K562 (cell line): ENCODE data around the gene DUOX2. TPM values are rescaled to one million over a fixed set of nuclear protein-coding genes. Genes with fewer than 3 reads are reported as not detected.

Experiments
- ATAC-seq: fragments of 200-7000 bp; cut with Tn5 transposase; 3 replicates; pipeline ENCODE4 v1.9.1; 2020; ENCODE audit warnings: moderate library complexity
- BruUV-seq: library from RNA; stranded (reverse); fragments of 400-500 nt; replicated peaks from 2 replicates; lab custom pipeline; 2021; lab: Mats Ljungman, UMichigan
- CTCF ChIA-PET: fragments of 300-600 bp; formaldehyde crosslinking; extraction: SDS; loops from one replicate; lab custom pipeline; 2021; ENCODE audit warnings: low intra/inter-chr PET ratio; lab: Yijun Ruan, JAX
- POLR2A ChIA-PET: fragments of 300-600, 350-650 bp; sonication (Branson Sonifier 250); formaldehyde crosslinking; extraction: SDS; loops from one replicate; lab custom pipeline; 2021; ENCODE audit warnings: antibody characterized with exemption, inconsistent platforms; lab: Yijun Ruan, JAX
- DNase-seq, 4 experiments: peaks; one replicate each; pipeline versions ENCODE4 v3.0.0 to v3.0.0-alpha.2; 2011 to 2018; ENCODE audit warnings: low spot score in 3 of 4, mixed read lengths in 3 of 4; ENCODE audit errors: extremely low read depth in 1 of 4
- FAIRE-seq: peaks from 2 replicates; lab custom pipeline; 2011; peaks lifted over from hg19 to GRCh38; lab: Jason Lieb, UNC
- H2AFZ ChIP-seq: 2 replicates; pipeline ENCODE4 v1.6.0; 2011; ENCODE audit warnings: low read depth, low read length, control low read depth, inconsistent platforms
- H3K27ac ChIP-seq: fragments of 200-600 bp; 3 replicates; pipeline ENCODE4 v1.8.0; 2011; ENCODE audit warnings: low read depth, mild to moderate bottlenecking, control low read depth, inconsistent platforms, low read length, moderate library complexity, mixed read lengths; ENCODE audit errors: extremely low read depth
- H3K27me3 ChIP-seq, 2 experiments: fragments of 300-600 bp in 1 of 2; 2 replicates in 1 of 2; 3 replicates in 1 of 2; pipeline versions ENCODE4 v1.6.0 to v1.8.0; 2011; ENCODE audit warnings: inconsistent platforms in 2 of 2, low read length in 2 of 2, mild to moderate bottlenecking in 1 of 2, mixed read lengths in 1 of 2, moderate library complexity in 1 of 2; ENCODE audit not compliant: control insufficient read depth in 2 of 2, insufficient read depth in 2 of 2
- H3K36me3 ChIP-seq: fragments of 300-600 bp; 3 replicates; pipeline ENCODE4 v1.8.0; 2011; ENCODE audit warnings: mild to moderate bottlenecking, low read length, inconsistent platforms; ENCODE audit not compliant: control insufficient read depth, insufficient read depth
- H3K4me1 ChIP-seq, 2 experiments: fragments of 200-600 bp in 1 of 2; replicated peaks in 1 of 2; 2 replicates in 1 of 2; 3 replicates in 1 of 2; pipeline versions ENCODE4 v1.5.1 to v1.8.0; 2011; ENCODE audit warnings: inconsistent platforms in 2 of 2, low read length in 2 of 2, mild to moderate bottlenecking in 1 of 2, mixed read lengths in 1 of 2, moderate library complexity in 1 of 2; ENCODE audit not compliant: control insufficient read depth in 2 of 2, insufficient read depth in 2 of 2
- H3K4me2 ChIP-seq: 2 replicates; pipeline ENCODE4 v1.6.1; 2011; ENCODE audit warnings: low read length, control low read depth, inconsistent platforms, mixed read lengths; ENCODE audit not compliant: insufficient read depth
- H3K4me3 ChIP-seq: fragments of 200-600 bp; sonication (generic), shearing (Covaris generic); 2 replicates; pipeline ENCODE4 v1.5.1; 2016; ENCODE audit warnings: control low read depth, inconsistent platforms
- H3K79me2 ChIP-seq: fragments of 200-600 bp; 3 replicates; pipeline ENCODE4 v1.8.0; 2011; ENCODE audit warnings: low read length, inconsistent platforms; ENCODE audit not compliant: control insufficient read depth, insufficient read depth
- H3K9ac ChIP-seq, 2 experiments: 2 replicates each; pipeline versions ENCODE4 v1.6.0 to v1.6.1; 2011; ENCODE audit warnings: low read depth in 2 of 2, low read length in 2 of 2, control low read depth in 1 of 2, inconsistent platforms in 1 of 2, mild to moderate bottlenecking in 1 of 2, mixed read lengths in 1 of 2; ENCODE audit not compliant: insufficient read depth in 1 of 2
- H3K9me1 ChIP-seq: one replicate; pipeline ENCODE4 v1.6.0; 2011; ENCODE audit warnings: inconsistent platforms, mild to moderate bottlenecking, low read length, moderate library complexity; ENCODE audit not compliant: control insufficient read depth, insufficient read depth
- H3K9me3 ChIP-seq: replicated peaks from 2 replicates; pipeline ENCODE4 v1.5.1; 2011; ENCODE audit warnings: low read depth, low read length, inconsistent platforms; ENCODE audit not compliant: control insufficient read depth, insufficient read depth
- H4K20me1 ChIP-seq: replicated peaks from 2 replicates; pipeline ENCODE4 v1.6.1; 2011; ENCODE audit warnings: low read length, inconsistent platforms, mixed read lengths; ENCODE audit not compliant: control insufficient read depth, insufficient read depth
- BHLHE40 ChIP-seq: IDR thresholded peaks from 2 replicates; pipeline ENCODE4 v1.6.1; 2011; ENCODE audit warnings: low read length, improper control_type of control experiment
- MAZ ChIP-seq, 2 experiments: fragments of 450-650 bp in 1 of 2; sonication (generic) in 1 of 2; formaldehyde crosslinking; IDR thresholded peaks in 1 of 2; conservative IDR thresholded peaks in 1 of 2; 2 replicates each; pipeline versions ENCODE4 v1.4.0 to v1.5.0; 2020; ENCODE audit warnings: mild to moderate bottlenecking in 1 of 2, missing genetic modification reagents in 1 of 2
- RAD21 ChIP-seq, 2 experiments: fragments of 250-450 bp in 1 of 2; fragments of 450-650 bp in 1 of 2; sonication (Bioruptor Pico) in 1 of 2; formaldehyde crosslinking in 1 of 2; IDR thresholded peaks in 1 of 2; conservative IDR thresholded peaks in 1 of 2; 2 replicates each; pipeline versions ENCODE4 v1.4.0 to v1.8.0; 2020 to 2022; ENCODE audit warnings: mild to moderate bottlenecking in 2 of 2, moderate library complexity in 1 of 2
- RUNX1 ChIP-seq: sonication (generic); IDR thresholded peaks from 2 replicates; pipeline ENCODE4 v1.6.1; 2016; ENCODE audit warnings: antibody characterized with exemption, low read depth
- SIN3A ChIP-seq, 2 experiments: fragments of 150-350 bp in 1 of 2; IDR thresholded peaks; 2 replicates each; pipeline ENCODE4 v1.6.1; 2011 to 2016; ENCODE audit warnings: borderline replicate concordance in 2 of 2, low read depth in 2 of 2, low read length in 2 of 2, mild to moderate bottlenecking in 2 of 2, moderate library complexity in 2 of 2; ENCODE audit not compliant: control insufficient read depth in 1 of 2
- TCF3 ChIP-seq: sonication (generic); formaldehyde crosslinking; IDR thresholded peaks from 2 replicates; pipeline ENCODE4 v1.4.0; 2020; ENCODE audit warnings: mild to moderate bottlenecking, missing genetic modification reagents
- U2AF1 ChIP-seq: fragments of 200-400 bp; formaldehyde crosslinking; optimal IDR thresholded peaks from 2 replicates; pipeline ENCODE3; 2017; ENCODE audit warnings: mild to moderate bottlenecking, low read depth, low read length, moderate library complexity
- WHSC1 ChIP-seq: IDR thresholded peaks from one replicate; pipeline ENCODE4 v1.6.1; 2012; ENCODE audit warnings: low read length, control low read depth, inconsistent platforms
- ZNF133 ChIP-seq: fragments of 250-450 bp; sonication (Bioruptor Pico); IDR thresholded peaks from 2 replicates; pipeline ENCODE4 v1.4.0; 2020; ENCODE audit warnings: mild to moderate bottlenecking
- ZNF197 ChIP-seq: fragments of 200-800 bp; sonication (Bioruptor generic); IDR thresholded peaks from 2 replicates; pipeline ENCODE4 v1.6.1; 2016; ENCODE audit warnings: low read depth, missing genetic modification characterization, missing compliant biosample characterization
- ZNF316 ChIP-seq: fragments of 450-650 bp; IDR thresholded peaks from 2 replicates; pipeline ENCODE4 v1.6.1; 2016
- WGBS: fragments of 100-300 bp; shearing (Covaris generic); methylation state at CpG from one replicate; pipeline ENCODE4 v1.1.6; 2016; ENCODE audit warnings: low coverage, mixed read lengths; ENCODE audit not compliant: insufficient coverage; ENCODE audit errors: missing lambda C conversion rate; 5-methylcytosine and 5-hydroxymethylcytosine counted together
- in situ Hi-C: fragments of 300-500 bp; cut with MboI; formaldehyde crosslinking; loops from 4 replicates; pipeline ENCODE4 v1.15.0; 2018; ENCODE audit warnings: inconsistent platforms, mixed read lengths
- intact Hi-C: fragments of 100-400 bp; cut with micrococcal nuclease; formaldehyde crosslinking; loops from 2 replicates; pipeline ENCODE4 v1.14.2; 2022
- polyA plus RNA-seq, 8 experiments: library from polyadenylated mRNA; depleted of rRNA in 4 of 8; stranded (reverse) in 5 of 8; unstranded in 3 of 8; fragments of >200 nt; fragmentation: Nextera tagmentation in 2 of 8; fragmentation: Illumina TruSeq in 1 of 8; extraction: Ambion mirVana in 2 of 8; extraction: Trizol in 1 of 8; gene quantifications; 2 replicates each; pipeline versions ENCODE4 v1.2.1 to v1.2.3, GENCODE V29; 2011 to 2014; ENCODE audit warnings: inconsistent platforms in 1 of 8, missing spikeins in 1 of 8
- total RNA-seq, 7 experiments: library from RNA; depleted of rRNA in 6 of 7; stranded (reverse); fragments of >200 nt in 6 of 7; fragmentation: Illumina TruSeq in 2 of 7; extraction: Trizol in 2 of 7; gene quantifications; 2 replicates each; pipeline versions ENCODE4 v1.2.1 to v1.2.3, GENCODE V29; 2011 to 2021; ENCODE audit warnings: low replicate concordance in 1 of 7
- TF ChIP-seq, protein P1 (sequence below): fragments of 450-650 bp; IDR thresholded peaks from 2 replicates; pipeline ENCODE4 v1.7.0; 2016; ENCODE audit warnings: borderline replicate concordance
- TF ChIP-seq, protein P2 (sequence below), 3 experiments: IDR thresholded peaks in 2 of 3; conservative IDR thresholded peaks in 1 of 3; 2 replicates each; pipeline ENCODE4 v1.5.1; 2011 to 2012; ENCODE audit warnings: low read length in 3 of 3, mild to moderate bottlenecking in 3 of 3, control low read depth in 2 of 3, improper control_type of control experiment in 1 of 3, inconsistent platforms in 1 of 3, low read depth in 1 of 3, mixed read lengths in 1 of 3, moderate library complexity in 1 of 3; ENCODE audit not compliant: insufficient read depth in 2 of 3
- TF ChIP-seq, protein P3 (sequence below): IDR thresholded peaks from 2 replicates; pipeline ENCODE4 v1.6.1; 2011; ENCODE audit warnings: borderline replicate concordance, low read depth, mild to moderate bottlenecking, moderate library complexity, low read length; ENCODE audit not compliant: insufficient read depth, poor library complexity, severe bottlenecking
- TF ChIP-seq, protein P4 (sequence below): fragments of 450-650 bp; IDR thresholded peaks from 2 replicates; pipeline ENCODE4 v1.6.1; 2016

Gene DUOX2
- total and polyA plus RNA-seq, 9 of the 15 experiments (the other 6 are each of a cell fraction or from before 2014, with no cell fraction given) = 0.01 to 0.03 (median 0.02) TPM; not detected in 6

DNA sequence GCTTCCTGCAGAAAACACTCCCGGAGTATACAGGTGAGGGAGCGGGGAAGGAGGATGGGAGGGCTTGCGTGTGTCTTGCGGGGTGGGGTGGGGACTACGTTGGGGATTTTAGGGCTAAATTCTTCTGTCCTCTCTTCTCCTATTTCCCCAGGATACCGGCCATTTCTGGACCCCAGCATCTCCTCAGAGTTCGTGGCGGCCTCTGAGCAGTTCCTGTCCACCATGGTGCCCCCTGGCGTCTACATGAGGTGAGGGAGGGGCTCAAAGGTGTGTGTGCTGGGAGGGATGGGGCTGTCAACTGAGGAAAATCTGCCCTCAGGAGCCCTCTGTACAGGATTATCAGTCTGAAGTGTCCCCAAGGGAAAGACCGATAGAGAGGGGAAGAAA lies 22.4 kb upstream of the DUOX2 start:
- 5% methylated on average over 3 of the region's 10 CpGs for WGBS
- Histone ChIP-seq H3K9me1 (no peaks in the 10 kb centered on the region), H3K27me3 (peaks cover 12 to 21% of the 10 kb centered on the region in 2 experiments; a peak in 3 of 5 replicates), H3K9ac (no peak overlapping the region), H3K79me2 (no peaks in the 10 kb centered on the region), H4K20me1 (no peaks in the 10 kb centered on the region), H3K36me3 (no peaks in the 10 kb centered on the region), H3K4me1 (peaks cover 0 to 5% of the 10 kb centered on the region in 2 experiments; a peak in 2 of 5 replicates), H3K9me3 (no peaks in the 10 kb centered on the region), H3K4me2 (no peak overlapping the region), H3K27ac (no peak overlapping the region), H2AFZ (no peak overlapping the region), H3K4me3 (no peak overlapping the region)
- no peak for FAIRE-seq
- CTCF ChIA-PET = no interaction called here
- peak; percentile 70 for ATAC-seq
- BruUV-seq = no TSS peak
- DNase-seq = peak; percentile 40 to 50 (median 44)
- intact Hi-C loops (no loop called here), in situ Hi-C loops (no loop called here)
- POLR2A ChIA-PET = no interaction called here
- no peak for TF ChIP-seq RUNX1
- no peak for TF ChIP-seq ZNF197 (CRISPR knock-in tag)
- TF ChIP-seq U2AF1 = no peak
- TF ChIP-seq, protein P1, sequence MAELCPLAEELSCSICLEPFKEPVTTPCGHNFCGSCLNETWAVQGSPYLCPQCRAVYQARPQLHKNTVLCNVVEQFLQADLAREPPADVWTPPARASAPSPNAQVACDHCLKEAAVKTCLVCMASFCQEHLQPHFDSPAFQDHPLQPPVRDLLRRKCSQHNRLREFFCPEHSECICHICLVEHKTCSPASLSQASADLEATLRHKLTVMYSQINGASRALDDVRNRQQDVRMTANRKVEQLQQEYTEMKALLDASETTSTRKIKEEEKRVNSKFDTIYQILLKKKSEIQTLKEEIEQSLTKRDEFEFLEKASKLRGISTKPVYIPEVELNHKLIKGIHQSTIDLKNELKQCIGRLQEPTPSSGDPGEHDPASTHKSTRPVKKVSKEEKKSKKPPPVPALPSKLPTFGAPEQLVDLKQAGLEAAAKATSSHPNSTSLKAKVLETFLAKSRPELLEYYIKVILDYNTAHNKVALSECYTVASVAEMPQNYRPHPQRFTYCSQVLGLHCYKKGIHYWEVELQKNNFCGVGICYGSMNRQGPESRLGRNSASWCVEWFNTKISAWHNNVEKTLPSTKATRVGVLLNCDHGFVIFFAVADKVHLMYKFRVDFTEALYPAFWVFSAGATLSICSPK = no peak
- no peak for TF ChIP-seq WHSC1
- TF ChIP-seq, protein P2, sequence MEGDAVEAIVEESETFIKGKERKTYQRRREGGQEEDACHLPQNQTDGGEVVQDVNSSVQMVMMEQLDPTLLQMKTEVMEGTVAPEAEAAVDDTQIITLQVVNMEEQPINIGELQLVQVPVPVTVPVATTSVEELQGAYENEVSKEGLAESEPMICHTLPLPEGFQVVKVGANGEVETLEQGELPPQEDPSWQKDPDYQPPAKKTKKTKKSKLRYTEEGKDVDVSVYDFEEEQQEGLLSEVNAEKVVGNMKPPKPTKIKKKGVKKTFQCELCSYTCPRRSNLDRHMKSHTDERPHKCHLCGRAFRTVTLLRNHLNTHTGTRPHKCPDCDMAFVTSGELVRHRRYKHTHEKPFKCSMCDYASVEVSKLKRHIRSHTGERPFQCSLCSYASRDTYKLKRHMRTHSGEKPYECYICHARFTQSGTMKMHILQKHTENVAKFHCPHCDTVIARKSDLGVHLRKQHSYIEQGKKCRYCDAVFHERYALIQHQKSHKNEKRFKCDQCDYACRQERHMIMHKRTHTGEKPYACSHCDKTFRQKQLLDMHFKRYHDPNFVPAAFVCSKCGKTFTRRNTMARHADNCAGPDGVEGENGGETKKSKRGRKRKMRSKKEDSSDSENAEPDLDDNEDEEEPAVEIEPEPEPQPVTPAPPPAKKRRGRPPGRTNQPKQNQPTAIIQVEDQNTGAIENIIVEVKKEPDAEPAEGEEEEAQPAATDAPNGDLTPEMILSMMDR (IDR thresholded peaks at IDR 0.05 in 2 of 3, conservative IDR thresholded peaks at IDR 0.05 in 1 of 3; ENCODE audit: insufficient read depth in 2 of 3, low read depth in 1 of 3, low read length in 3 of 3) = peak; percentile 25 to 55 (median 35); a peak in 4 of 6 replicates
- TF ChIP-seq SIN3A (IDR thresholded peaks at IDR 0.05; ENCODE audit: borderline replicate concordance in 2 of 2, control insufficient read depth in 1 of 2, low read depth in 2 of 2, low read length in 2 of 2) = no peak
- TF ChIP-seq, protein P3, sequence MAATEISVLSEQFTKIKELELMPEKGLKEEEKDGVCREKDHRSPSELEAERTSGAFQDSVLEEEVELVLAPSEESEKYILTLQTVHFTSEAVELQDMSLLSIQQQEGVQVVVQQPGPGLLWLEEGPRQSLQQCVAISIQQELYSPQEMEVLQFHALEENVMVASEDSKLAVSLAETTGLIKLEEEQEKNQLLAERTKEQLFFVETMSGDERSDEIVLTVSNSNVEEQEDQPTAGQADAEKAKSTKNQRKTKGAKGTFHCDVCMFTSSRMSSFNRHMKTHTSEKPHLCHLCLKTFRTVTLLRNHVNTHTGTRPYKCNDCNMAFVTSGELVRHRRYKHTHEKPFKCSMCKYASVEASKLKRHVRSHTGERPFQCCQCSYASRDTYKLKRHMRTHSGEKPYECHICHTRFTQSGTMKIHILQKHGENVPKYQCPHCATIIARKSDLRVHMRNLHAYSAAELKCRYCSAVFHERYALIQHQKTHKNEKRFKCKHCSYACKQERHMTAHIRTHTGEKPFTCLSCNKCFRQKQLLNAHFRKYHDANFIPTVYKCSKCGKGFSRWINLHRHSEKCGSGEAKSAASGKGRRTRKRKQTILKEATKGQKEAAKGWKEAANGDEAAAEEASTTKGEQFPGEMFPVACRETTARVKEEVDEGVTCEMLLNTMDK = peak; percentile 35
- TF ChIP-seq ZNF133 = no peak
- peak in 1 of 2 experiments; percentile 53; a peak in 2 of 4 replicates for TF ChIP-seq MAZ (CRISPR knock-in tag; conservative IDR thresholded peaks at IDR 0.05 in 1 of 2, IDR thresholded peaks at IDR 0.05 in 1 of 2)
- TF ChIP-seq ZNF316 = no peak
- TF ChIP-seq RAD21 (CRISPR knock-in tag; conservative IDR thresholded peaks at IDR 0.05 in 1 of 2, IDR thresholded peaks at IDR 0.05 in 1 of 2) = peak in 1 of 2 experiments; percentile 25; a peak in 2 of 4 replicates
- TF ChIP-seq BHLHE40 = no peak
- no peak for TF ChIP-seq TCF3 (CRISPR knock-in tag)
- TF ChIP-seq, protein P4, sequence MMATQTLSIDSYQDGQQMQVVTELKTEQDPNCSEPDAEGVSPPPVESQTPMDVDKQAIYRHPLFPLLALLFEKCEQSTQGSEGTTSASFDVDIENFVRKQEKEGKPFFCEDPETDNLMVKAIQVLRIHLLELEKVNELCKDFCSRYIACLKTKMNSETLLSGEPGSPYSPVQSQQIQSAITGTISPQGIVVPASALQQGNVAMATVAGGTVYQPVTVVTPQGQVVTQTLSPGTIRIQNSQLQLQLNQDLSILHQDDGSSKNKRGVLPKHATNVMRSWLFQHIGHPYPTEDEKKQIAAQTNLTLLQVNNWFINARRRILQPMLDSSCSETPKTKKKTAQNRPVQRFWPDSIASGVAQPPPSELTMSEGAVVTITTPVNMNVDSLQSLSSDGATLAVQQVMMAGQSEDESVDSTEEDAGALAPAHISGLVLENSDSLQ = no peak
